ENCODE data around the gene CYP2S1.
"Not testable (repeated sequence)": the region's sequence is repeated elsewhere in the genome, so short reads cannot be mapped to it uniquely, and the experiment has no call there.

CYP2S1 gene, protein sequence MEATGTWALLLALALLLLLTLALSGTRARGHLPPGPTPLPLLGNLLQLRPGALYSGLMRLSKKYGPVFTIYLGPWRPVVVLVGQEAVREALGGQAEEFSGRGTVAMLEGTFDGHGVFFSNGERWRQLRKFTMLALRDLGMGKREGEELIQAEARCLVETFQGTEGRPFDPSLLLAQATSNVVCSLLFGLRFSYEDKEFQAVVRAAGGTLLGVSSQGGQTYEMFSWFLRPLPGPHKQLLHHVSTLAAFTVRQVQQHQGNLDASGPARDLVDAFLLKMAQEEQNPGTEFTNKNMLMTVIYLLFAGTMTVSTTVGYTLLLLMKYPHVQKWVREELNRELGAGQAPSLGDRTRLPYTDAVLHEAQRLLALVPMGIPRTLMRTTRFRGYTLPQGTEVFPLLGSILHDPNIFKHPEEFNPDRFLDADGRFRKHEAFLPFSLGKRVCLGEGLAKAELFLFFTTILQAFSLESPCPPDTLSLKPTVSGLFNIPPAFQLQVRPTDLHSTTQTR

DNA sequence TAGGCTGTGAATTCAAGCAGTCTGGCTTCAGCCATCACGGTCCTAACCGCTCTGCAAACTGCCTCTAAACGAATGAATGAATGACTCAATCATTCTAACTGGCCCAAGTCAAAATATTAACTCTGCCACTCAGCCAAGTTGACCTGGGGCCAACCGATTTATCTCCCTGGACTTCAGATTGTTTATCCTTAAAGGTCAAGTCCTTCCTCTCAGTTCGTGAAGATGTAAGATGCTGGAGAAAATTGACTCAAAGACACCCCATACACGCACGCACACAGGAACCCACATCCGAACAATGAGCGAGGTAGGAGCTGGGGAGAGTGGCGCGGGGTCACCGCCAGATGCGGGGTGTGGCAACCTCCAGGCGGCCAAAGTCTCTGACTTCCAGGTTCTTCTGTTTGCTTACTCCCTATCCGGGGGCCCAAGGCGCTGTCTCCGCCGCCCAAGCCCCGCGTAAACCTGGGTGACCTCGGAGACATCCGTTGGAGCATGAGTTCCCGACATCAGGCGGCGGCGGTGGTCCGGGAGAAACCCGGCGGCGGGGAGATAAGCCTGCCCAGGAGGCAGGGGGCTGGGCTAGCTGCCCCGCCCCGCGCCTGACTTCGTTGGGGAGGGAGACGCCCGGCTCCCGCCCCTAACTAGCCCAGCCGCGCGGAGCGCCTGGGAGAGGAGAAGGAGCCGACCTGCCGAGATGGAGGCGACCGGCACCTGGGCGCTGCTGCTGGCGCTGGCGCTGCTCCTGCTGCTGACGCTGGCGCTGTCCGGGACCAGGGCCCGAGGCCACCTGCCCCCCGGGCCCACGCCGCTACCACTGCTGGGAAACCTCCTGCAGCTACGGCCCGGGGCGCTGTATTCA, at the start of gene CYP2S1:
Gene CYP2S1 (plus strand): TSS at position 646 of the 856 bp plus-strand sequence. CDS start 46 bp downstream, at position 692.
- DNase-seq, result peak; percentile 25

DNA sequence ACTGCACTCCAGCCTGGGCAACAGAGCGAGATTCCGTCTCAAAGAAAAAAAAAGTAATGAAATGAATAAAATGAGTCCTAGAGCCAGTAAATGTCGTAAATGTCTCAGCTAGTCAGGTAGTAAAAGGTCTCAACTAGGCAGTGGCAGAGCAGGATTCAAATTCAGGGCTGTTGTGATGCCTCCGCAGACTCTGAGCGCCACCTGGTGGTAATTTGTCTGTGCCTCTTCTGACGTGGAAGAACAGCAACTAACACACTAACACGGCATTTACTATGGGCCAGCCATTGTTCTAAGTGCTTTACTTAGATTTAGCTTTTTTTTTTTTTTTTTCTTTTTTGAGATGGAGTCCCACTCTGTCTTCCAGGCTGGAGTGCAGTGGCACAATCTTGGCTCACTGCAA, 48.6 kb upstream of the CYP2S1 start:
- peak; percentile 83 for DNase-seq

DNA sequence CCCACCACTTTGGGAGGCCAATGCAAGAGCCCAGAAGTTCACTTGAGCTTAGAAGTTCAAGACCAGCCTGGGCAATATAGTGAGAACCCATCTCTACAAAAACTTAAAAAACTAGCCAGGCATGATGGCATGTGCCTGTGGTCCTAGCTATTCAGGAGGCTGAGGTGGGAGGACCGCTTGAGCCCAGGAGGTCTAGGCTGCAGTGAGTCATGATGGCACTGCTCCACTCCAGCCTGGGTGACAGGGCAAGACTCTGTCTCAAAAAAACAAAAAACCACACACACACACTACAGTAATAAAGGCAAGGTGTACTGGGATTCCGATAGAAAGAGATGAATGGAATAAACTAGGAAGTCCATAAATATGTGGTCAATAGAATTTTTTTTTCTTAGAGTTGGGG, 43.2 kb upstream of the CYP2S1 start:
- DNase-seq, result no peak

DNA sequence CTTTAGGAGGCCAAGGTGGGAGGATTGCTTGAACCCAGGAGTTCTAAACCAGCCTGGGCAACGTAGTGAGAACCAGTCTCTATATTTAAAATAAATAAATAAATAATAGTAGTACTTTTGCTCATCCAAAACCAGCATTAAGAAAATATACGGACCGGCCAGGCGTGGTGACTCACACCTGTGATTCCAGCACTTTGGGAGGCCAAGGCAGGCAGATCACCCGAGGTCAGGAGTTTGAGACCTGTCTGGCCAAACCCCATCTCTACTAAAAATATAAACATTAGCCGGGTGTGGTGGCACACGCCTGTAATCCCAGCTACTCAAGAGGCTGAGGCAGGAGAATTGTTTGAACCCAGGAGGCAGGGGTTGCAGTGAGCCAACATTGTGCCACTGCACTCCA, 42.0 kb upstream of the CYP2S1 start:
- DNase-seq, result not testable (repeated sequence)

DNA sequence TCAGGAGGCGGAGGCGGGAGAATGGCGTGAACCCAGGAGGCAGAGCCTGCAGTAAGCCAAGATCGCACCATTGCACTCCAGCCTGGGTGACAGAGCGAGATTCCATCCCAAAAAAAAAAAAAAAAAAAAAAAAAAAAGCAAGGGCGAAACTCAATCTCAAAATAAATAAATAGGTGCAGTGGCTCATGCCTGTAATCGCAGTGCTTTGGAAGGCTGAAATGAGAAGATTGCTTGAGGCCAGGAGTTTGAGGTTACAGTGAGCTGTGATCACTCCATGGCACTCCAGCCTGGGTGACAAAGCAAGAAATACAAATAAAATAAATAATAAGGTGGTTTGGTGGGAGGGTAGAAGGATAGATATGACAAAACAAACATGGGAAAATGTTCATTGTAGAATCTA, 39.0 kb upstream of the CYP2S1 start:
- DNase-seq, result no peak

DNA sequence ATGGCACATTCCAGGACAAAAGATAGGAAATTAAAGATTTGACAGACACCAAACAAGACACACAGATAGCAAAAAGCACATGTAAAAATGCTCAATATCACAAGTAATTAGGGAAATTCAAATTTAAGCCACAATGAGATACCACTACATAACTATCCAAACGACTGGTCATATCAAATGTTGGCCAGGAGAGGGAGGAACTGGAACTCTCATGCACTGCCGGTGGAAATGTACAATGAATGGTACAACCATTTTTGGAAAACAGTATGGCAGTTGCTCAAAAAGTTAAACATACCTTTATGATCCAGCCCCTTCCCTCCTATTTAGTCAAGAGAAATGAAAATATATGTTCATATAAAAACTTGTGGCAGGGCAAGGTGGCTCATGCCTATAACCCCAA, 36.8 kb upstream of the CYP2S1 start:
- DNase-seq, result no peak

DNA sequence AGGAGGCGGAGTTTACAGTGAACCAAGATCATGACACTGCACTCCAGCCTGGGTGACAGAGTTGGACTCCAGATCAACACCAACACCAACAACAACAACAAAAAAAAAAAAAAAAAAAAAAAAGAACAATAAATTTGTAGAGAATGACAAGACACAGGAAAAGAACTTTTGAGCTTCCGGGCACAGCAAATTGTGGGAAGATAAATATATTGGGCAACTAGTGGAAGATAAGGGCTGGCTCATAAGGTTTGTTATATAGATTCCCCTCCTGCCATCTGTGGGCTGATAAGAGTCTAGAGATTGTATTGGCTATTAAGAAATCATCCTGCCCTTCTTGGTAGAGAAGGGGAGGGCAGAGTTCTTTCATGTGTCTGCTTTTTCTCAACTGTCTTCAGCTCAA, 33.1 kb upstream of the CYP2S1 start:
- no peak for DNase-seq

DNA sequence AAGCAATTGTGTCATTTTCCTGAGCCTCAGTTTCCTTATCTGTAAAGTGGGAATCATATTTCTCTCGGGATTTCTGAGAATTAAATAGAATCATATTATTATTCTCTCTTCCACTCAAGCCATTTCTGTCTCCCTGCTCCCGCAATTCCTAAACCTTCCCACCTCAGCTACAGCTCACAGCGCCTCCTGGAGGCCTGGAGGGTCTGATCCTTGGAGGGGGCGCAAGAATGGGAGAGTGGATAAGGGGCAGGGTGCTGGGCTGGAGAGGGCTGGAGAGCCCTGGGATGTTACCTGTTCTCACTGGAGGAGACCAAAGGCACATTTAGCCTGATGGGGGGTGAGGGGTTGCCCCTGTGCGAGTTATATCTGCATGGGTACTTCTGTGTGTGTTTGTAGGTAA, 31.1 kb upstream of the CYP2S1 start:
- no peak for DNase-seq

DNA sequence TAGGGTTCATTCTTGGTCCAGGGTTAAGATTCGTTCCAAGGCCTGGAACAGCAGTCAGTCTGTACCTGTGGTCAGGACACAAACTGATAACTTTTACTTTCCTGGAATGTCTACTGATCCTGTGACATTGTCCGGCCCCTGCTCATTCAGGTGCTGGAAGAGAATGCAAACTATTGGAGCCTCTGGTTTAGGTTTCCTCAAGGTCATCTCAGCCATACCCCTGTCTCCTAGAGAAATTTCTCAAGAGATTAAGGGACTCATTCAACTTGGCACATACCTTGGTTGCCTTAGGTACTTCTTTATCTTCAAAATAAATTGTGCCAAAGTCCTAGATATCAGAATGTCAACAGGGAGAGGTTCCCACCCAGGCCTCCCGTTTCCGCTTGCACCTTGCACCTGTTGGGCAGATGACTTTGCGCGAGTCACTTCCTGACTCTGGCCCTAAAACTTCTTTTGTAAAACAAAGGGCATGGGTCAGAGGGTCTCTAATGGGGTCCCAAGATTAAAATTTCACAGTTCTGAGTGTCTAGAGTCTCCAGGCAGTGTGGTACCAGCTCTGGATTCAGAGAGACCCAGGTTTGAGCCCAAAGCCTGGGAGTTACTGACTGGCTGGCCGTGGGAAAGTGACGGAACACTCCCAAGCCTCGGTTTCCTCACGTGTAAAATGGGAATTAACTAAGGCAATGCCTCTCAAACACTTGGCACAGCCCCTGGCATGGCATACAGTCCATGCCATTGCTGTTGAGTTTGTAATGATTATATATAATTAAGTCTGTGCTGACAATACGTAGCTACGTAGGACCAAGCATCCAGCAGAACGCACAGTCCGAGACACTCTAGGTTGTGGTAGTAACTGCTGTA, 25.8 kb upstream of the CYP2S1 start:
- no peak for DNase-seq

DNA sequence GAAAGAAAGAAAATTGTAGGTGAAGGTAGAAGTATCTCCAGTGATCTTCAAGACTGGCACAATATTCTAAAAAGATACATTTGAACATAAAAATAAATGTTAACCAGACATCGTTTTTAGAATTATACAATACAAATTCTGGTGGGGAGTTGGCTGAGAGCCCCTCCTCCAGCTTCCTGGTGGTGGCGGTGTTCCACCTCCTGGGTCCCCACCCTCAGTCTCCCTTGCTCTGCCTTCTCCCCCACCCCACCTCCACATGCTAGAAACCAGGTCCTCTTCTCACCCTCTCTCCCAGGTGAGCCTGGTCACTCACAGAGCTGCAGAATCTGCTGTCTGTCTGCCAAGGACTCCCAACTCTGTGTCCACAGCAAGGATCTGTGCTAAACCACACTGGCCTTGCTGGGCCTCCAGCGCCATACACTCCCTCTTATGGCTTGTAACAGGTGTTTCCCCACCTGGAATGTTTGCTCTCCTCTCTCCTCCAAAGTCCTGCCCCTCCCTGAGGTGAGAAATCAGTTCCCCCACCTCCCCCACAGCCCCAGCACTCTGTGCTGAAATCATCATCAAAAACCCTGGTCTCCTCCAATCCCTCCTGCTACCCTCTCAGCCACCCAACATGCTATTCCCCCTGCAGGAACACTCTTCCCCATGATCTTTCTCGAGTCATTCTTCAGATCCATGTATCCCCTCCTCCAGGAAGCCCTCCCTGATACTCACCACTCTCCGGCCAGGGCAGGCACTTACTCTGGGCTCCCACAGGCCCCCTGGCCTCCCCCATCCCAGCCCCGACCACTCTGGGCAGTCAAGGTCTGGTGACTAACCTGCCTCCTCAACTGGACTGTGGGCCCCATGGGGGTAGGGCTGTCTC, 20.5 kb upstream of the CYP2S1 start:
- no peak for DNase-seq

DNA sequence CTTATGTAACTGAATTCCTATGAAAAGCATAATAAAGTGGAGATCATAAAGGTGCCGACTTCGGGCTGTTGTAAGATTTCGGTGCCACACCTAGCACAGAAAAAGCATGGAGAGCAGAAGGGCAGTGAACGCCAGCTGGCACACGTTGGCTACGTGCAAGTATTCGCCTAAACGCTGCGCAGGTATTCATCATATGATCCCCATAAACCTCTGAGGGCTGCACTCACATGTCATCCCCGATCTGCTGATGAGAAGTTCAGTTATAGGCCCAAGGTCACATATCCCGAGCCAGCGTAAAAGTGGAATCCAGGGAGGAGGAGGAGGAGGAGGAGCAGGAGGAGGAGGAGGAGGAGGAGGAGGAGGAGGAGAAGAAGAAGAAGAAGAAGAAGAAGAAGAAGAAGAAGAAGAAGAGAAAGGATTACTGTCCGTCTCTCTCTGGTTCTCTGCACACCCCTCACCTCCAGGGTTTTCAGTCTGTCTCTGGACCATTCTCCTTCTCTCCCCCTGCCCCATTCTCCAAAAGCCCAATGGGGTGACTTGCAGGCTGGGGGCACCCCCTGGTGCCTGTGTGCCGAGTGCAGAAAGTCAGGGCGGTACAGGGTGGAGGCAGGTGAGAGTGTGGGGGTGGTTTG, 18.6 kb upstream of the CYP2S1 start:
- DNase-seq, result no peak

DNA sequence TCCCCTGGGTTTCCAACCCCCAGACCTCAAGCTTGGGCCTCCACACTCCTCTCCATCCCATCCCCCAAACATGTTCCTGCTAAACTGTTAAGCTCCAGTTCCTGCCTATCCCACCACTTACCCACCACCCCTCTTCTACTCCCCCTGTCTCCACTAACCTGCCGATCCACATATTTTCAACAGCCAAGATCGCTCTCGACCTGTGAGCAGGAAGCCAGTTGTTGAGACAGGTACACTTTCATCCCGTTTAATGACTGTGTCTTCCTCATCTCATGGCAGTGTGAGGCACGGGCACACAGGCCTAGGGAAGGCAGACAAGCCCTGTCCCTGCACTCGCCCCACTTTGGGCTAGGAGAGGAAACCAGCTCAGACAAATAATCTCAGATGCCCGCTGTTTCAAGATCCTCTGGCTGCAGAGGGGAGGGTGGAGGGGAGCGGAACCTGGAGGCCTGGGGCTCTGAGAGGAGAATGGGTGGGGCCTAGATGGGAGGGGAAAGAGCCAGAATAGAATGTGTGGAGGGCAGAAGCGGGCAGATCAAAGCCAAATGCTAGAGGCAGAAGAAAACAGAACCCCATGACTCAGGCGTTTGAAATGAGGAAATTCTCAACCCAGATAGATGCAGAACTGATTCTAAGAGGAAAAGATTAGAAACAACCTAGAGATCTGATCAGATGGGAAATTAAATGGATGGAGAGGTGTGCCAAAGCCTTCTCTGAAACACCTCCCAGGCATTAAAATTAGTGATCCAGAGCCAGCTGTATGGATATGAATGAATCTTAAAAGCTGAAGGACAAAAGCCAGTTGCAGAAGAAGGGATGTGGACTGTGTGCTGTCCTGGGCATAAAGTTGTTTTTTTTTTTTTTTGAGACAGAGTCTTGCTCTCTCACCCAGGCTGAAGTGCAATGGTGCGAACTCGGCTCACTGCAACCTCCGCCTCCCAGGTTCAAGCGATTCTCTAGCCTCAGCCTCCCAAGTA, 16.9 kb upstream of the CYP2S1 start:
- peak; percentile 26 for DNase-seq

DNA sequence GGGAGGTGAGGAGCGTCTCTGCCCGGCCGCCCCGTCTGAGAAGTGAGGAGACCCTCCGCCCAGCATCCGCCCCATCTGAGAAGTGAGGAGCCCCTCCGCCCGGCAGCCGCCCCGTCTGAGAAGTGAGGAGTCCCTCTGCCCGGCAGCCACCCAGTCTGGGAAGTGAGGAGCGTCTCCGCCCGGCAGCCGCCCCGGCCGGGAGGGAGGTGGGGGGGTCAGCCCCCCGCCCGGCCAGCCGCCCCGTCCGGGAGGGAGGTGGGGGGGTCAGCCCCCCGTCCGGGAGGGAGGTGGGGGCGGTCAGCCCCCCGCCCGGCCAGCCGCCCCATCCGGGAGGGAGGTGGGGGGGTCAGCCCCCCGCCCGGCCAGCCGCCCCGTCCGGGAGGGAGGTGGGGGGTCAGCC, 12.8 kb upstream of the CYP2S1 start:
- DNase-seq, result not testable (repeated sequence)

DNA sequence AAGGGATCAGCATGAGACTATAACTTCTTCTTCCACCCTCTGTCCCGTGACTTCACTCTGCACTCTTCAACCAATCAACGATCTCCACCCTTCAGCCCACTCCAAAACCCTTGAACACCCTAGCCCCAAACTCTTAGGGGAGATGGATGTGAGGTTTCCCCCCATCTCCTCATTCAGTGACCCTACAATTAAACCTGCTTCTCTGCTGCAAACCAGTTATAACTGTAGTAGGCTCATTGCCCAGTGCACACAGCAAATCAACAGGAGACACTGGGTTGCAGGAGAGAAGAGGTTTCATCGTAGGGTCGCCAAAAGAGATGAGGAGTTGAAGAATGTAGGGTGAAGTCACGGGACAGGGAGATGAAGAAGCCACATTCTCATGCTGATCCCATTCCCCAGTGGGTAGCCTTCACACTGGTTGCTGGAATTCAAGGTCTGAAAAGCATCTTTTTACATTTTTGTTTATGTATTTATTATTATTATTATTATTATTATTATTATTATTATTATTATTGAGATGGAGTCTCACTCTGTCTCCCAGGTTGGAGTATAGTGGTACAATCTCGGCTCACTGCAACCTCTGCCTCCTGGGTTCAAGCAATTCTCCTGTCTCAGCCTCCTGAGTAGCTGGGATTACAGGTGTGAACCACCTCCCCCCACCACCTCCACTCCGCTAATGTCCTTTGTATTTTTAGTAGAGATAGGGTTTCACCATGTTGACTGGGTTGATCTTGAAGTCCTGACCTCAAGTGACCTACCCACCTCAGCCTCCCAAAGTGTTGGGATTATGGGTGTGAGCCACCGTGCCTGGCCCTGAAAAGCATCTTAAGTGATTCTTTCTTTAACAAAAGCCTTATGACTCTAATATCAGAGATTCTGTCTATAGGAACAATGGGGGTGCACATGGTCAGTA, 5.8 kb upstream of the CYP2S1 start:
- DNase-seq, result no peak

DNA sequence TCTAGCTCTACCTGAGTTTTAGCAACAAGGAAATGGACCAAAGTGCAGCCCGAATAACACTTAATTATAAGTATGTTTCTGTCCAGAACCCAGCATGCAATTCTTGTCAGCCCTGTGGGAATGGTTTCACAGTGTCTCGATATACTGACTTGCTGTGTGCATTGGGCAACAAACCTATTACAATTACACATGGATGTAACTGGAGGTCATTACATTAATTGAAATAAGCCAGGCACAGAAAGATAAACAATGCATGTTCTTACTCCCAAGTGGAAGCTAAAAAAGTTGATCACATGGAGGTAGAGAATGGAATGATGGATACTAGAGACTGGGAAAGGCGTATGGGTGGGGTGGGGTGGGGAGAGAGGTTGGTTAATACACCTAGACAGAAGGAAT, 5.1 kb upstream of the CYP2S1 start:
- no peak for DNase-seq

DNA sequence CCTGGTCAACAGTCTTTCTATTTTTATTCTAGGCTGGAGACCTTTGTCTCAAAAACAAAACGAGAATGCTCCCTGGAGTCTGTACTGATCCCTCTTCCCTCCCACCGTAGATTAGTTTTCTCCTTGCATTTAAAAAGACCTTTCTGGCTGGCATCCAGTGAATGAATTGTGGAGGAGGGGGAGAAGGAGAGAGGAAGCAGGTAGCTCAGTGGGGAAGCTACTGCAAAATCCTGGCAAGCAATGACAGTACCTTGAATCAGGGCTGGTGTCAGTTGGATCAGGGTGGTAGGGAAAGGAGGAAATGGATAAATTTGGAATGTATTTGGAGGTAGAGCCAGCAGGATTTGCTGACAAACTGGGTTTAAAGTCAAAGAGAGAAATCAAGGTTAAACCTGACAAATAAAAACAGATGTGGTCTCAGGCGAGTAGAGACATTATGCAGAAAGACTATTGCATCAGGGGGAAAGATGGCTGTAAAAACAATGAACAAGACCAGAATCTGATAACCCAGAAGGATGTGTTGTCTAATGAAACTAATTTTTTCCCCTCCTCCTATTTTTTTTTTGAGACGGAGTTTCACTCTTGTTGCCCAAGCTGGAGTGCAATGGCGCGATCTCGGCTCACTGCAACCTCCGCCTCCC, 3.5 kb upstream of the CYP2S1 start:
- DNase-seq, result no peak

DNA sequence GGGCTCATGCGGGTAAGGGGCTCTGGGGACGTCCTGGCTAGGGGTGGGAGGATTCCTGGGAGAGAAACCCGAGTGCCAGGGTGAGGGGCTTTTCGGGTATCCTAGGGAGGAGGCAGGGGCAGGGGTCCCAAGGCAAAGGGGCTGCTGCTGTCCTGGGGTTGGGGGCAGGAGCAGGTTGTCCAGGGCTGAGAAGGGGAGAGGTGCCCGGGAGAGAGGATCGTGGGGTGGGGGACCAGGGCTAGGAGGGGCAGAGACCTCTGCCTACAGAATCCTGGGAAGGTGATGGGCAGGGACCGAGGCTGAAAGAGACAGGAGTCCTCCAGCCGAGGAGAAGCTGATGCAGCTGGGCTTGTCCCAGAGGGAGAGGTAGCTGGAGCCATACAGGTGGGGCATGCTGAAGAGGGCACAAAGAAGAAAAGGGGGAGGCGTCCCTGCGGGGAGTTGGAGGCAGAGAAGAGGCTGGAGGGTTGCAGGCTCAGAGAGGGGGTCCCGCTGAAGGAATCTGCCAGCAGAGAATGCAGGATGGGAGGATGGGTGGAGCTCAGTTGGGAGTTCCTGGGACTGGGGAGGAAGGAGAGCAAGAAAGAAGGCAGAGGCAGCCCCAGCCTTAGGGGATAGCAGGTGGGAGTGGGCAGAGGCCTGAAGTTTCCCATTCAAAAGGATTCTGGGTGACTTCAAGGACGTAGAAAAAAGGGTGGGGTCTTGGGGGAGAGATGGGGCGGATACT, 574 bp downstream of the CYP2S1 start:
- no peak for DNase-seq

DNA sequence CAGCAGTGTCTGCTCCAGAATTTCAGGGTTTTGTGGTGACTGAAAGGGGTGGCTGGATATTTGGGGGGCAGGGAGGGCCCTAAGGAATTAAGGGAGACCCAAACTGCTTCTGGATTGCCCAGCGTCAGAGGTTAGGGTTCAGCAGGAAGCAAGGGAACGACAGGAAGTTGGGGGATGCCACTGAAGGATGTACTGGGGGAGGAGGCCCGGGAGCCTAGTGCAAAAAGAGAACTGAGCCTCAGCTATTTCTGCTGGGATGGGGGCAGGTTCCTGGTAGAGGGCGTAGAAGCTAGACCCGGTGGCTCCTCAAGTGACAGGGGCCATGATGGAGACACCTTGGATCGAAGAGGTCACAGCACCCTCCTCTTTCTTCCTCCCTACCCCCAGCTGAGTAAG, 1.1 kb downstream of the CYP2S1 start:
- no peak for DNase-seq
